GM12878 (cell line): ENCODE measurements around the gene SGIP1.

Experiments
- ESRRA ChIP-seq: IDR thresholded peaks from 2 replicates; pipeline ENCODE4 v1.6.1; 2012; ENCODE audit warnings: mild to moderate bottlenecking, low read length, improper control_type of control experiment
- FOS ChIP-seq: IDR thresholded peaks from 3 replicates; pipeline ENCODE4 v1.6.1; 2011; ENCODE audit warnings: borderline replicate concordance; ENCODE audit not compliant: insufficient read length; ENCODE audit errors: extremely low read depth
- NRF1 ChIP-seq: conservative IDR thresholded peaks from 2 replicates; pipeline ENCODE4 v1.6.1; 2011; ENCODE audit warnings: mild to moderate bottlenecking, low read depth, low read length, improper control_type of control experiment
- POLR2A ChIP-seq: IDR thresholded peaks from 2 replicates; pipeline ENCODE4 v1.6.1; 2011; ENCODE audit warnings: low read depth, mild to moderate bottlenecking, low read length
- POLR2AphosphoS5 ChIP-seq: IDR thresholded peaks from 2 replicates; pipeline ENCODE4 v1.6.1; 2011; ENCODE audit warnings: mild to moderate bottlenecking, low read length, inconsistent platforms
- SMAD5 ChIP-seq: IDR thresholded peaks from 2 replicates; pipeline ENCODE4 v1.6.1; 2016; ENCODE audit warnings: antibody characterized with exemption, low read depth
- TARDBP ChIP-seq: IDR thresholded peaks from 2 replicates; pipeline ENCODE4 v1.6.1; 2016; ENCODE audit warnings: borderline replicate concordance
- ZNF24 ChIP-seq: fragments of 450-650 bp; IDR thresholded peaks from 2 replicates; pipeline ENCODE4 v1.6.1; 2017; ENCODE audit warnings: antibody characterized with exemption, mild to moderate bottlenecking
- ZZZ3 ChIP-seq: IDR thresholded peaks from 2 replicates; pipeline ENCODE4 v1.6.1; 2011; ENCODE audit warnings: low read depth; ENCODE audit not compliant: control insufficient read depth, insufficient read length
- TF ChIP-seq, protein P1 (sequence below): IDR thresholded peaks from 2 replicates; pipeline ENCODE4 v1.6.1; 2011; ENCODE audit warnings: low read depth, low read length, improper control_type of control experiment, borderline replicate concordance
- TF ChIP-seq, protein P2 (sequence below), 3 experiments: IDR thresholded peaks in 2 of 3; conservative IDR thresholded peaks in 1 of 3; 2 replicates each; pipeline ENCODE4 v1.5.1; 2011; ENCODE audit warnings: low read depth in 3 of 3, low read length in 3 of 3, mild to moderate bottlenecking in 3 of 3, control low read depth in 2 of 3, moderate library complexity in 2 of 3, inconsistent platforms in 1 of 3, mixed read lengths in 1 of 3; ENCODE audit not compliant: control insufficient read depth in 2 of 3, insufficient read depth in 1 of 3; ENCODE audit errors: extremely low read depth in 1 of 3

DNA sequence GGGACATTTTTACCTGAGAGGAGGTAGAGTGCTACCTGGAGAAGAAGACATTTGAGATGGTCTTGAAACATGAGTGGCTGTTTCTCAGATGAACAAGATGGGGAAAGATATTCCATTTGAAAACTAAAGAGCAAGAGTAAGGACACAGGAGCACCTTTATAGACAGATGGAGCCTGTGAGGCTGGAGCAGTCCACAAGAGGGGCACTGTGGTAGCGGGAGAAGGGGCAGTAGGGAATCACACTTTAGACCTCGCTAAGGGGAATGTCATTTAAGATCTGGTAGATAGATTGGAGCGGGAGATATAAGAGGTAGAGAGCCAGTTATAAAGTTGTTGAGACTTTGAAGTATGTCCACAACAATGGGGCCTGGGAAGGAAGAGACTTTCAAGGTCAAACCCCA, 241.7 kb downstream of the SGIP1 start:
- TF ChIP-seq SMAD5 (no peak), TARDBP (no peak), POLR2A (no peak), ZNF24 (no peak), ESRRA (no peak), NRF1 (no peak), ZZZ3 (no peak), FOS (no peak), POLR2AphosphoS5 (no peak)
- TF ChIP-seq, protein P1, sequence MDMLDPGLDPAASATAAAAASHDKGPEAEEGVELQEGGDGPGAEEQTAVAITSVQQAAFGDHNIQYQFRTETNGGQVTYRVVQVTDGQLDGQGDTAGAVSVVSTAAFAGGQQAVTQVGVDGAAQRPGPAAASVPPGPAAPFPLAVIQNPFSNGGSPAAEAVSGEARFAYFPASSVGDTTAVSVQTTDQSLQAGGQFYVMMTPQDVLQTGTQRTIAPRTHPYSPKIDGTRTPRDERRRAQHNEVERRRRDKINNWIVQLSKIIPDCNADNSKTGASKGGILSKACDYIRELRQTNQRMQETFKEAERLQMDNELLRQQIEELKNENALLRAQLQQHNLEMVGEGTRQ = no peak
- TF ChIP-seq, protein P2, sequence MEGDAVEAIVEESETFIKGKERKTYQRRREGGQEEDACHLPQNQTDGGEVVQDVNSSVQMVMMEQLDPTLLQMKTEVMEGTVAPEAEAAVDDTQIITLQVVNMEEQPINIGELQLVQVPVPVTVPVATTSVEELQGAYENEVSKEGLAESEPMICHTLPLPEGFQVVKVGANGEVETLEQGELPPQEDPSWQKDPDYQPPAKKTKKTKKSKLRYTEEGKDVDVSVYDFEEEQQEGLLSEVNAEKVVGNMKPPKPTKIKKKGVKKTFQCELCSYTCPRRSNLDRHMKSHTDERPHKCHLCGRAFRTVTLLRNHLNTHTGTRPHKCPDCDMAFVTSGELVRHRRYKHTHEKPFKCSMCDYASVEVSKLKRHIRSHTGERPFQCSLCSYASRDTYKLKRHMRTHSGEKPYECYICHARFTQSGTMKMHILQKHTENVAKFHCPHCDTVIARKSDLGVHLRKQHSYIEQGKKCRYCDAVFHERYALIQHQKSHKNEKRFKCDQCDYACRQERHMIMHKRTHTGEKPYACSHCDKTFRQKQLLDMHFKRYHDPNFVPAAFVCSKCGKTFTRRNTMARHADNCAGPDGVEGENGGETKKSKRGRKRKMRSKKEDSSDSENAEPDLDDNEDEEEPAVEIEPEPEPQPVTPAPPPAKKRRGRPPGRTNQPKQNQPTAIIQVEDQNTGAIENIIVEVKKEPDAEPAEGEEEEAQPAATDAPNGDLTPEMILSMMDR (IDR thresholded peaks at IDR 0.05 in 2 of 3, conservative IDR thresholded peaks at IDR 0.05 in 1 of 3; ENCODE audit: control insufficient read depth in 2 of 3, extremely low read depth in 1 of 3, insufficient read depth in 1 of 3, low read depth in 3 of 3, low read length in 3 of 3) = no peak
